HG03159 (cell line): ENCODE data around the gene NYNRIN.

Experiments used
- ATAC-seq: cut with Tn5 transposase; IDR thresholded peaks from one replicate; pipeline ENCODE4 v1.9.1; 2021; ENCODE audit warnings: mild to moderate bottlenecking, moderate library complexity; ENCODE audit not compliant: unreplicated experiment

Gene NYNRIN

DNA sequence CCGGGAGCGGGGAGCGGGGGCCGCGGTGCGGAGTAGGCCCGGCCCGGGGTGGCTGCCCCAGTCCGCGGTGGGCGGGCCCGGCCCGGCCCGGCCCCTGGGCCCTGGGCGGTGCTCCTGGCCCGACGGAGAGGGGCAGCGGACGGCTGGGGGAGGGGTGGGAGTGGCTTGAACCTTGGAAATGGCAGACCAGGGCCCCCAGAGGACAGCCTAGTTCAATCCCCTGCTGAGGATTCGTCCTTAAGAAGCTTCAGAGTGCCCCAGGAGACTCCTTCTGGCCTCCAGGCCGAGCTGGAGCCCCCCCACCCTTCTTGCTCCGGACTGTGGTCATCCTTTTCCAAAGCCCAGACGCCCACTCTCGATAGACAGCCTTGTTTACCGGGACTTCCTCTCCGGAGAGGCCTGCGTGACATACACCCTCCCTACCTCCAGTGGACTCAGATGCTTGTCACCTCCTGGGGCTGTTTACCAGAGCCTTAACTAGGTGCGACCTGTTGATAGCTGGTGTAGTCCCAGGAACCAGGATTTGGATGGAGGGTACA, 31.4 kb downstream of the NYNRIN start:
- ATAC-seq: peak; percentile 44

DNA sequence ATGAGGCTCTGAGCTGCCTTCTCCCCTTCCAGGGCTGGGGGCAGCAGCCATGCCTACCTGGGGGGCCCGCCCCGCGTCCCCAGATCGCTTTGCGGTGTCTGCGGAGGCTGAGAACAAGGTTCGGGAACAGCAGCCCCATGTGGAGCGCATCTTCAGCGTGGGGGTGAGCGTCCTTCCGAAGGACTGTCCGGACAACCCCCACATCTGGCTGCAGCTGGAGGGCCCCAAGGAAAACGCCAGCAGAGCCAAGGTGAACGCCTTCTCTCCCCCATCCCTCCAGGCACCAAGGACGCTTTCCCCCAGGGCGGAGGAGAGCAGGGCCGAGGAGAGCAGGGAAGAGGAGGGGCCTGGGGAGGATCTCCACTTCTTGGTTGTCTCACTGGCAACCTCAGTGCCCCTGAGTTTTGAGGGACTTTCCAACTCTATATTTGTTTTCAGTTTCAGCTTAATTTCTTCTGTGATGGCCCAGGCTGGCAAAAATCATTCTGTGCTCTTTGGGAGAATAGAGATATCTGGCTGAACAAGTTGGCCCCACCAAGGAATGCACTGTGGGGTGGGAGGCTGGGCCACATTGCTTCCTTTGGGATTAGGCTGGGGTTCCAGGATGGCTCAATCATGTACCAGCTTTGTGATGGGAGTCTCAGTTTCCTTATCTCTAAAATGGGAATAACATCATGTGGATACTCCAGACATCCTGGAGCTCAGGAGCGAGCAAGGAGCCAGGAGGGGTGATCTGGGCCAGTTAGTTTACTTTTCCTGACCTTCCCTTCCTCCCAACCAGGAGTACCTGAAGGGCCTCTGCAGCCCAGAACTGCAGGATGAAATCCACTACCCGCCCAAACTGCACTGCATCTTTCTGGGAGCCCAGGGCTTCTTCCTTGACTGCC, 32.1 kb downstream of the NYNRIN start:
- peak; percentile 38 for ATAC-seq

DNA sequence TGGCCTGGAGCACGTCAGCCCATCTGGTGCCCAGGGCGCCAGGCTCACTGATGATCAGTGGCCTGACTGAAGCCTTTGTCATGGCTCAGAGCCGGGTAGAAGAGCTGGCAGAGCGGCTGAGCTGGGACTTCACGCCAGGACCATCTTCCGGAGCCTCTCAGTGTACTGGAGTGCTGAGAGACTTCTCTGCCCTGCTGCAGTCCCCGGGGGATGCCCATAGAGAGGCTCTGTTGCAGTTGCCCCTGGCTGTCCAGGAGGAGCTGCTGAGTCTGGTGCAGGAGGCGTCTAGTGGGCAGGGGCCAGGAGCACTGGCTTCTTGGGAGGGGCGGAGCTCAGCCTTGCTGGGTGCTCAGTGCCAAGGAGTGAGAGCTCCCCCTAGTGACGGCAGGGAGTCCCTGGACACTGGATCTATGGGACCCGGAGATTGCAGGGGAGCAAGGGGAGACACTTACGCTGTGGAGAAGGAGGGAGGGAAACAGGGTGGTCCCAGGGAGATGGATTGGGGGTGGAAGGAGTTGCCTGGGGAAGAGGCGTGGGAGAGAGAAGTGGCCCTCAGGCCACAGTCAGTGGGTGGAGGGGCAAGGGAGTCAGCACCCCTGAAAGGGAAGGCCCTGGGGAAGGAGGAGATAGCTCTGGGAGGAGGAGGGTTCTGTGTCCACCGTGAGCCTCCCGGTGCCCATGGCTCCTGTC, 32.9 kb downstream of the NYNRIN start:
- ATAC-seq: peak; percentile 48

DNA sequence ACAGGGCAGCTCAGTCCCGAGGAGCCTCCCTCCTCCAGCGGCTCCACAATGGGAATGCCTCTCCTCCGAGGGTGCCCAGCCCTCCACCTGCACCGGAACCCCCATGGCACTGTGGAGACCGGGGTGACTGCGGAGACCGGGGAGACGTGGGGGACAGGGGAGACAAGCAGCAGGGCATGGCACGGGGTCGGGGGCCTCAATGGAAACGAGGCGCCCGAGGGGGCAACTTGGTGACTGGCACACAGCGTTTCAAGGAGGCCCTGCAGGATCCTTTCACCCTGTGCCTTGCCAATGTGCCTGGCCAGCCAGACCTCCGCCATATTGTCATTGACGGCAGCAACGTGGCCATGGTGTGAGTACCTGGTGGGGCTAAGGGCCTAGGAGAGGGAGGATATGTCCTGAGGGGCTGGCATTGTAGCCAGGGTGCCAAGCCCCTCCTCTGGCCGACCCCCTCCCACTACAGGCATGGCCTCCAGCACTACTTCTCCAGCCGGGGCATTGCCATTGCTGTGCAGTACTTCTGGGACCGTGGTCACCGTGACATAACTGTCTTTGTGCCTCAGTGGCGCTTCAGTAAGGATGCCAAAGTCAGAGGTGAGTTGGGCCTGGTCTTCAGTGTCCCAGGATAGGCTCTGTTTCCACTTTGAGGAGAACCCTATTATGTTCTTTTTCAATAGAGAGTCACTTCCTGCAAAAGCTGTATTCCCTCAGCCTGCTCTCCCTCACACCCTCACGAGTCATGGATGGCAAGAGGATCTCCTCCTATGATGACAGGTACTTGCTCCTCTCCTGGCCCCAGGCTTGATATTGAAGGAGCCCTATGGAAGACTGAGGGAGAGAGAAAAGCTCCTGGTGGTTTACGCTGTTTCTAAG, 33.7 kb downstream of the NYNRIN start:
- no peak for ATAC-seq

DNA sequence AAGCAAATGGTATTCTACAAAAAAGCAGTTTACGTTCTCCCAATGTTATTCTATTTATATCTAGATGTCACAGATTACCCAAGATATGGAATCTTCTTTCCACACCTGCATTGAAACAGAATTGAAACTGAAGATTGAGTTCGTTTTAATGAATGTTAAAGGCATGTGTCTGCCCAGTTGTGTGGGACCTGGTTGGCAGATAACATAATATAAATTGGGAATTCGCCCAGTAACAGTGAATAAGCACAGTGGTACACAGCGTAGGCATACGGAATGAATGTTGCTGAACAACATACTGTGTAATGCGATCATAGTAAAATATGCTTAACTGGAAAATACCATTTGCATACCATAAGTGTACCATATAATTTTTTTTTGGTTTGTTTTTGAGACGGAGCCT, 35.2 kb downstream of the NYNRIN start:
- no peak for ATAC-seq

DNA sequence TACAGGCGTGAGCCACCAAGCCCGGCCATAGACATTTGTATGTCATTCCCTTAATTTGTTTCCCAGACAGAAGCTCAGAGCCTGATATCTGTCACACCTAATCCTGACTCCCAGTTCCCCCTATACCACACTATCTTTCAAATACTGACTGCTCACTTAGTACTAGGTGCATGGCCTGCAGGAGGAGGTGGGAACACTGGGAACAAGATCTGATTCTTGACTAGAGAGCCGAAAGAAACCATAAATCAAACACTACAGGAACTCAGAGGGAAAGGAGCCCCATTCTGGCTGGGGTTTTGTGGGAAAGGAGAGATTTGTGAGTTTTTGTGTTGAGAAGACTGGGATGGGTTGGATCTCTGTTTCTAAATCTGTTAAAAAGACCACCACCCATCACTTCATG, 35.9 kb downstream of the NYNRIN start:
- no peak for ATAC-seq

DNA sequence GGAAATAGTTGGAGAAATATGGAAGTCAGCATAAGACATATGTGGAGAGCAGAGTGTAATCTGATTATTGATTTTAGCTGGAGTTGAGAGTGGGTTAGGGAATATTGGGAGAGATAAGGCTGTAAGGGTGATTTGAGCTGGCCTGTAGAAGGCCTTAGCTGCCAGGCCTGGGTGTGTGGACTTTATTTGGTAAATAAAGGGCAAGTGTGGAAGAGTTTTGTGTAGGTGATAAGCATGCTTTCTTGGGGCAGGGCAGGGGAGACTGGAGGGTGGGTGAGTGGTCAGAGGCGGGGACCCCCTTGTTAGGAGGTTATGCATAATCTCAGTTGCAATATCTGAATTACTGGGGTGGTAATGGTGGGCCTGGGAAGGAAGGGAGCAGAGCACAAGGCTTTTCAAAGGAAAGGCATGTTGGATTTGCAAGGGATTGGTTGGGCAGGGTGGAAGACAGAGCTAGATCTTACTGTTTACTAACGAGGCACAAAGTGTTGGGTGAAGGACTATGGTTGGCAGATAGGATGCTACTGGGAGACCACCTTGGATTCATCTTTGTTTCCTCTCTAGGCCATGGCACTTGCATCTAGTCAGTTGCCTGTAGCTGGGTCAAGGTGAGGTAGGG, 36.5 kb downstream of the NYNRIN start:
- no peak for ATAC-seq

DNA sequence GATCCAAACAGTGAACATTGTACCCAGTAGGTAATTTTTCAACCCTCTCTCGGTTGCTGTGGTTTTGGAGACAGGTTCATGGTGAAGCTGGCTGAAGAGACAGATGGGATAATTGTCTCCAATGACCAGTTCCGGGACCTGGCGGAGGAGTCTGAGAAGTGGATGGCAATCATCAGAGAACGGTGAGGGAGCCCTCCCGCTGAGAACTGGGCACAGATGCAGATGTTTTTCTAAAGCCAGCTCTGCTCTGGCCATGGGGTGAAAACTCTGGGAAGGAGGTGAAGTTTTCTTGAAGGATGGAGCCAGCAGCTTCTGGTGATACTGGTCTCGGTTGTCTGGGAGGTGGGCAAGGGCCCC, 37.2 kb downstream of the NYNRIN start:
- ATAC-seq: no peak

DNA sequence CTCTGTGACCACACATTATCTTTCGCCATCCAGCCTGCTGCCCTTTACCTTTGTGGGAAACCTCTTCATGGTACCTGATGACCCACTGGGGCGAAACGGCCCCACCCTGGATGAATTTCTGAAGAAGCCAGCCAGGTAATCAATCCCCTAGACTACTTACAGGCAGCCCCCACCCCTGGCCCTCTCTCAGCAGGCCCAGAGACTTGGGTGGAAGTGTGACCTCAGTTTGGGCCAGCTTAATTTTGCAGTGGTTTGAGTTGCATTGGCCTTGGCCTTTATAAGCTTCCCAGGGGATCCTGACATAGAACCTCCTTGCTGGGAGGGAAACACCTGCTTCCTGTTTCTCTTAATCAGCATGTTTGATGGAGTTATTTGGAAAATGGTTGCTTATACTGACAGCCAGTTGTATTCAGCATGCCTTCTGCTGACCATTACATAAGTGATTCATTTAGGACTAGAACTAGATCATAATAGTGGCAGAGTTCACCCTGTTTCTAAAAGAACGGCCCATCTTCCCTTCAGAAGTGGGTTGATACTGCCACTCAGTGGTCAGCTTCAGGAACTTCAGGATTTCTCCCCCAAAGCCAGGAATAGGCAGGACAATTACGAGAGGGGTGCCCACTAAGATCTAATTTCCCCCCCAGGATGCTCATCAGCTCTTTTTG, 37.7 kb downstream of the NYNRIN start:
- peak; percentile 46 for ATAC-seq

DNA sequence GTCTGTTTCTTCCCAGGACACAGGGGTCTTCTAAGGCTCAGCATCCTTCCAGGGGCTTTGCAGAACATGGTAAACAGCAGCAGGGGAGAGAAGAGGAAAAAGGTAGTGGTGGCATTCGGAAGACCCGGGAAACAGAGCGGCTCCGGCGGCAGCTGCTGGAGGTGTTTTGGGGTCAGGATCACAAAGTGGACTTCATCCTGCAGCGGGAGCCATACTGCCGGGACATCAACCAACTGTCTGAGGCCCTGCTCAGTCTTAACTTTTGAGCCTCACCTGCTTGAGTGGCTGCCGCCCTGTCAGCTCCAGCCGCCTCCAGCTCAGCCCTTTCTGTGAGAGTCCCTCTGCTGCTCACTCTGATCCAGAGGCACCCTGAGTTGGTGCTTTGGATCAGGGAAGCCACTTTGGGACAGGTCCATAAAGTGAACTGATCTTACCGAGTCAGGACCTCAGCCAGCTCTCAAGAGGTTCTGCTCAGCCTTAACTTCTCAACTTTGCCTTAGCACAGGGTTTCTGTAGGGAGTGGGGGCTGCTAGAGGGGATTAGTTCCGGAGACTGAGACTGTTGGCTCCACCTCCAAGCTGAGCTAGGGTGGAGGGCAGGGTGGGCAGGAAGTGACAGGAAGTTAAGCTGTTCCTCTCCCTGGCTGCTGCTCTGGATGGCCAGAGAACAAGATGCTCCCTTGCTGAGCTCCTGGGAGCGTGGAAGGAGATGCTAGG, 38.4 kb downstream of the NYNRIN start:
- no peak for ATAC-seq

DNA sequence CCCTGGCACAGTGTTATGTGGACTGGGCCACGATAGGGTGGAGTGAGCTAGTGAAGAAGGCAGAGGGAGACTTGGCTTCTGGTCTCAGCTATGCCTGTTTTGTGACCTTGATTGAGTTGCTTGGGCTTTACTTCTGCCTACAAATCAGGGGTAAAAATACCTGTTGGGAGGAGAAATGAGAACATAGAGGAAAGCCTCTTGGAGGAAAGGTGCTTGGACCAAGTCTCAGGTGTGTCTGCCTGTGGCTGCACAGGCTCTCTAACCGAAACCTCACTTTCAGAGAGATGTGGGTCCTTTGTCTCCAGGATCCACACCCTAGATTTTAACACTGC, 38.9 kb downstream of the NYNRIN start:
- ATAC-seq: no peak

DNA sequence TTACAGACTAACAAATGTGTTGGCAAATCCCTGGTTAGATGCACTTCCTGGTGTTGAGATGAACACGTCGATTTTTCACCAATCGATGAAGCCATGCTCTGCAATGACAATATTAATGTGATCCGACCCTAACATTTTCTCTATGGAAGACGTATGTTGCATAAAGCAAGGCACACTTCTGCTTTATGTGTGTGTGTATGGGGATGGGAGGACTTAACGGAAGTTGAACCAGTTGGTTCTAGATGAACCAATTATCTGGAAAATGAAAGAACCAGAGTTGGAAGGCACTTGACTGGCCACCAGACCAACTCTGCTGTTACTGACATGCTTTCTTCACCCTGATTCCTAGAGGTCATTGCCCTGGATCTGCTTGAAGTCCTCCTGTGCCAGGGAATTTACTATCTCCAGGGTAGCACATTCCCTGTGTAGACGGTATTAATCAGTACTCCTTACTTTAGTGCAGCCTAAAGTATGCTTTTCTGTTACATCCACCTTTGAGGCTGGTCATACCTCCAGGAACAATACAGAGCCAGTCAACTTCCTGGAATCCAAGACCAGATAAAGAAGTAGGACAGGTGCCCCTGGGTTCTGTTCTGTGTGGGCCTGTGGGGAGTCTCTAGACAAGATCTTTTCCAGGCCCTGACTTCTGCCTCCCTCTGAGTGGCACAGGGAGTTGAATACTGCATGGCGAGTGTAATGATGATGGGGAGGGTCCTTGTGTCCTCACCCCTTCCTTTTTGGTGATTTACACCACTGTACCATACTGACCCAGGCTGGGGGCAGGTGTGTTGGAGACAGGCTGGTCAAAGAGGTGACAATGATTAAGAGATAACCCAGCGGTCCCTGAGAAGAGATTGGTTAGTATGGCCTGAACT, 39.7 kb downstream of the NYNRIN start:
- no peak for ATAC-seq

DNA sequence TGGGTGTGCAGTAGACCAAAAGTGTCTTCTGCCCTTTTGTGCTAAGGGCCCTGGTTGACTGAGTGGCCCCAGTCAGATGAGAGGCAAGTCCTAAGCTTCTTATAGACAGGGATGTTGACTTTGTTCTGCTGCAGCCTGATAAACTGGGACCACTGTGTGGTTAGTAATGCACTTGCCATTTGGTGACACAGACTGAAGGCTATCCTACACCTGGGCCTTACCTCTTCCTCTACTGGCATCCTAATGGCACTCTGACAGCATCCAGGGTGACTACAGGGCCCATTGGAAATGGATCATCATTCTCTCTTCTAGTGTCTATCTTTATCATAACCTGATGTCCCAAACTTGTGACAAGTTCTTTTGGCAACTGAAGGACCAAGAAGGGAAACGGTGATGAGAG, 40.5 kb downstream of the NYNRIN start:
- ATAC-seq: no peak

DNA sequence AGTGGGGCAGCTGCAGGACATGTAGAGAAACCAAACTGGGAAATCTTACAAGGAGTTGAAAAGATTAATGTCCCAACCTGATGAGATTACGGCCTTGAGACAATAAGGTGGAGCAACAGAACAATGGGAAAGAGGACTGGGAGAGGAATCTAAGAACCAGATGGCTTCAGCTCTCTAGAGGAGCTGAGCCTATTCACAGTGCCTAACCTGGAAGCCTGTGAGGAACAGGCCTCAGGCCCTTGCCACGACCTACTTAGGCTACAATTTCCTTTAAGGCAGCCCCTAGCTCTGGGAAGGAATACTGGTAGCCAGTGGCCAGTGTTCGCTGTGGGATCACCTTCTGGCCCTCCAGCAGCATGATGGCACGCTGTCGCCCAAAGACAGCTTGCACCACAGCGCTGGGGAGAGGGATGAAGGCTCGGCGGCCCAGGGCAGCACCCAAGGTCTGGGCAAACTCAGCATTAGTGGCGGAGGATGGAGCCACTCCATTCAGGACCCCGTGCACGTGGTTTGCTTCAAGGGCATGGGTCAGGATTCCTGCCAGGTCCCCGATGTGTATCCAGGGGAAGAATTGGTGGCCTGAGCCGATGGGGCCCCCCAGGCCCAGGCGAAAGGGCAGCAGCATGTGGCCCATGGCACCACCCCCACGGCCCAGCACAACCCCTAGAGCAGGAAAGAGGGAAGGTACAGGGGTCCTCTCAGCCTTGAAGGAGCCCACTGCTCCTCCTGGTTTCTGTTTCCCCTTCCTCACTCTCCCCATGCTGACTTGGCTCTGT, 41.2 kb downstream of the NYNRIN start:
- no peak for ATAC-seq

DNA sequence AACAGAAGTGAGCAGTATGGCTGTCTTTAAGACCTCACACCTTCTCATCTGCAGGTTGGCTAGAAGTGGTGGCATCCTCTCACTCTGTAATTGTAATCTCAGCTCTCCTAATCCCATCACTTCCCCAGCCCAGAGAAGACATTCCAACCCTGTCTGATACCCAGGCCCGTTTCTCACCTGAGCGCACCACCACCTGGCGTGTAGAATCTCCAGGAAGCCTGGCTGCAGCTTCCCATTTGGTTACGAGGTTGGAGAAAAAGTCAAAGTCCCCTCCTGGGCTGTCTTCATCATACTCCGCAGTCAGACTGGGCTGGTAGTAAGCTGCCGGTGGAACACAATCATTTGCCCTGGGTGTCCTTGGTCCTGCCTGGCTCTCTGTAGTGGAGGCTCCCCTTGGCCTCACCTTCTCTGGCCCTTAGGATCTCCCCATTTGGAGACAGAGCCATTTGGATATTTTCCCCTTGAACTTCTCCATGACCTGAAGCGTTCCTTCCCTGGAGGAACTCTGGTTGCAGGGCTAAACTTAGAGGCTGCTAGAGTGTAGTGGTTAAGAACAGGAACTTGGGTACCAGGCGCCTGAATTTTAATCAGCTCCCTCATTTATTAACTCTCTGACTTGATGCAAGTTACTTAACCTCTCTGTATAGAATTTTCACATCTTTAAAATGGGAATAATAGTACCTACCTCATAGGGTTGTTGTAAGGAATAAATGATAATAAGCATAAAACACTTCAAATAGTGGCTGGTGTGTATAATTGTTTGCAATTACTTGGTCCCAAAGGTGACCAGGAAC, 42.0 kb downstream of the NYNRIN start:
- ATAC-seq: no peak

DNA sequence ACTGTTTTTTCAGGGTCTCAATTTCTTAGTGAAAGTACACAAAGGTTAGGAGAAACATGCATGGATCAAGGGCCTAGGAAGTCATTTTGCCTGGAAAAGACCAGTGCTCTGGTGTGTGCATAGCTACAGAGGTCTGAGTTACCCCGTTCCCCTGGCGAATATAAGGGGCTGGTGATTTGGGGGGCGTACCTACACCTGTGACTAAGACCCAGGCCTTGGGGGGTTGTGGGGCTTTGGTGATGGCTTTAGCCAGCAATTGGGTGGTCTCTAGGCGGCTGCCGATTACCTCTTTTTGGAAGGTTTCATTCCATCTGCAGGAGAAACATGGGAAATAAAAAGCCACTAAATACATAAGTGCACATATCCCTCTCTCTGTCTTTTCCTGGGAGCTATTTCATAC, 42.7 kb downstream of the NYNRIN start:
- no peak for ATAC-seq

DNA sequence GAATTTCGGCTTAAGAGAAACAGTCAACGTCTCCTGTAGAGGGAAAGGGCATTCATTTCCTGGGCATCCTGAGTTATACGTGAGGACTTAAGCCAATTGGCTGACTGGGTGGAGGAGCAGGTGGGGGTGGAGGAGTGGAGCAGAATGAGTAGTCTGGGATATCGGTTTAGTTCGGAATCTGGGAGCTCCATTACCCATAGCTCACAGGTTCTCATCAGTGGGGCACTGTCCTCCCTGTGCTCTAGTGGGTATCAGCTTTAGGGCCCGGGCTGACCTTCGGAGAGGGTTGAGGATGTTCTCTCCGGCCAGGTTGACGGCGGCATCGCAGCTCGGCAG, 43.1 kb downstream of the NYNRIN start:
- ATAC-seq: no peak
